ENCODE data around the gene NAE1. TPM values are rescaled to one million over a fixed set of nuclear protein-coding genes. Genes with fewer than 3 reads are reported as not detected.

The NAE1 gene
- 46.6 and 46.7 TPM in 2 replicates for total RNA-seq

GRCh38 chr16:66830422-66831404, at the start of gene NAE1:
TSS of gene NAE1 (minus strand) at chr16:66830976. CDS start at chr16:66830899, 77 bp downstream.

DNA sequence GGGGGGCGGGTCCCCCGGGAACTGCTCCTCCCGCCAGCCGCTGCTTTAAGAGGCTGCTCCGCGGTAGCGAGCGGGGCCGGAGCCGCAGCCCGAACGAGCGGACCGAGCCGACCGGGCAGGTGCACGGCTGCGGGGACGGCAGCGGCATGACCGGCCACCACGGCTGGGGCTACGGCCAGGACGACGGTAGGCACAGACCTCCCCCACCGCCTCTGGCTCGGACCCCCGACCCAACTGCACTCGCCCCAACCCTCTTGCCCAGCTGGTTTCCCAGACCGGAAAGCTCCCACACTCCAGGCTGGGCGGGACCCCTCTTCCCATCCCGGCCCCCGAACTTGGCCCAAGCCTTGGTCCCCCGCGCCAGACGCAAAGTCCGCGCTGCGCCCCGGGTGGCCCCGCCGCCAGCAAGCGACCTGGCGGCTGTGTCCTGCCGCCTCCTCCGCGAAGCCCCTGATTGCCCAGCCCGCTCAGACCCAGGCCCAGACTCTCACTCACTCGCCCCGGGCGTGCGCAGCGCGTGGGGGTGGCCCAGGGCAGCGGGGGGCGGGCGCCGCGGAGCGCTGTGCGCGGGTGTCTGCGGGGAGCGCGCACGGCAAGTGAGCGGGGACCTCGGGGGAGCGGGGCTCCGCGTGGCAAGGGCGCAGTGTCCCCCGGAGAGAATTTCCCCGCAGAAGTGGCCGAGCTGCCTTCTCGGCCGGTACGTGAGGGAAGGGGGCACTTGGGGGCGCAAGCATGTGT, 13.7 kb upstream of the NAE1 start, which contains the start of gene CA7:
Gene CA7 (plus strand): TSS at position 73 of the 738 bp plus-strand sequence. CDS start 74 bp downstream, at position 147.

DNA sequence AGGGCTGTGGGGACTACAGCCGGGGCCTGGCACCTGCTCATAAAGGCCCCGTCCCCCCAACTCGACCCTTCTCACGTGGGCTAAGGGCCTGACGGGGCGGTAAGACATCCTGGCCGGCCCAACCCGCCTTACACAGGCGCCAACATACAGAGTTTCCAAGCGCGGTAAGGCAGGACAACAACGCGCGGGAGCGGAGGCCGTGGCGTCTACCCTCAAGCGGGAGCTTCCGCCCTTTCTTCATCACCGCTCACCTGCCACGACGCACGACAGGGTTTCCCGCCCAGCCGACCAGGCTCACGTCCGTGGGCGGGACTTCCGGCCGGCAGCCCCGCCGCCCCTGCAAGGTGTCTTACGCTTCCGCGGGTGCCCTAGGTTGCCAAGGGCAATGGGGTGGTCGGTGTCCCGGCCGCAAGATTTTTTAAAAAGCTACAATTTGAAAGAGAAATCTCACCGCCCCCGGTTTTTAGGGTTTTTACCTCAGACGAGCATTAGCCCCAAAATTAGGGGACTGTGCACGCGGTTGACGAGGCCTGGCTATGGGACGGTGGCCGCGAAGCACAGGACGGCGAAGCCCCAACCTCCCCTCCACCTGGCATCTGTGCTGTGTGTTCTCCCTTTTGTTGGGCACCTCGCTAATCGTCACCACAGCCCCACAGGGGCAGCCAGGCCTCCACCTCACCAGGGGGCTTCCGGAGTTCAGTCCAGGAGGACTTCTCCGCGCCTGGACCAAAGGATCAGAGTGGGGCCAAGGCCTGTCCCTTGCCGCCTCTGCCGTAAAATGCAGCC, 29.3 kb downstream of the NAE1 start, which contains the start of gene TERB1:
Gene TERB1 (minus strand): TSS at position 265 of the 786 bp plus-strand sequence. CDS start 4,786 bp downstream, outside the sequence.

Other genes starting within 250 kb of the NAE1 start
- 21.5 and 30.7 TPM in 2 replicates for gene CMTM3, start 226.3 kb downstream of the NAE1 start, total RNA-seq
- 10.2 and 10.5 TPM in 2 replicates for gene CMTM4, start 134.2 kb downstream of the NAE1 start, total RNA-seq
- gene DYNC1LI2, start 79.4 kb downstream of the NAE1 start, total RNA-seq, result 75.5 and 84.9 TPM in 2 replicates
- gene TERB1, start 29.4 kb downstream of the NAE1 start, total RNA-seq, result not detected in 2 replicates
- gene CA7, start 13.4 kb upstream of the NAE1 start, total RNA-seq, result not detected in 2 replicates
- gene PDP2, start 49.5 kb upstream of the NAE1 start, total RNA-seq, result 3.4 and 13.8 TPM in 2 replicates
- not detected in 2 replicates for gene CDH16, start 87.9 kb upstream of the NAE1 start, total RNA-seq
- gene RRAD, start 94.6 kb upstream of the NAE1 start, total RNA-seq, result 0.49 TPM in 1 of 2 replicates, not detected in the other
- 94.9 and 95.1 TPM in 2 replicates for gene CIAO2B, start 103.4 kb upstream of the NAE1 start, total RNA-seq
- gene CES2, start 104.5 kb upstream of the NAE1 start, total RNA-seq, result 25.3 and 30.5 TPM in 2 replicates
- gene CES3, start 130.3 kb upstream of the NAE1 start, total RNA-seq, result under 0.01 TPM in 1 of 2 replicates, not detected in the other
- gene CES4A, start 157.6 kb upstream of the NAE1 start, total RNA-seq, result 1.4 and 4.4 TPM in 2 replicates
- 35.7 and 36.1 TPM in 2 replicates for gene CBFB, start 198.2 kb upstream of the NAE1 start, total RNA-seq